Measurements from ENCODE around the gene MYO1A.

DNA sequence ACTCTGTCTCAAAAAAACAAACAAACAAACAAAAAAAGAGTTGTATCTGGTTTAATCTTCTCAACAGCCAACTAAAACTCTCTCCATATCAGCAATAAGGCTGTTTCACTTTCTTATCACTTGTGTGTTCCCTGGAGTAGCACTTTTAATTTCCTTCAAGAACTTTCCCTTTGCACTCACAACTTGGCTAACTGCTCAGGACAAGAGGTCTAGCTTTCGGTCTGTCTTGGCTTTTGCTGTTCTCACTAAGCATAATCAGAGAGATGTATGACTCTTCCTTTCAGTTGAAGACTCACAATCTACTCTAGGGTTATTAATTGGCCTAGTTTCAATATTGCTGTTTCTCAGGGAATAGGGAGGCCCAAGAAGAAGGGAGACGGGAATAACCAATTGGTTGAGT lies 16.3 kb upstream of the MYO1A start:
- TF ChIP-seq JUND (IDR thresholded peaks at IDR 0.05; ENCODE audit: low read depth, low read length): no peak
- no peak for TF ChIP-seq YY1 (IDR thresholded peaks at IDR 0.05; ENCODE audit: low read depth, low read length)

All from GM12878 (cell line).